SIG-M5 (cell line): ENCODE measurements around the gene CCT4.
"Not testable (repeated sequence)": the region's sequence is repeated elsewhere in the genome, so short reads cannot be mapped to it uniquely, and the experiment has no call there.

Experiments used
- DNase-seq: peaks from one replicate; lab custom pipeline; 2025; lab: John Stamatoyannopoulos, UW

CCT4 gene

GRCh38 chr2:61878761-61879160 lies 9.7 kb downstream of the CCT4 start:
- no peak for DNase-seq

- DNase-seq: no peak
Measured at GRCh38 chr2:61877571-61878245, 10.7 kb downstream of the CCT4 start.

GRCh38 chr2:61876400-61876799 lies 12.1 kb downstream of the CCT4 start:
- no peak for DNase-seq

GRCh38 chr2:61866482-61867089 lies 21.9 kb downstream of the CCT4 start:
- not testable (repeated sequence) for DNase-seq

- DNase-seq: no peak
Measured at GRCh38 chr2:61862085-61862484, 26.4 kb downstream of the CCT4 start.

GRCh38 chr2:61857224-61857623 lies 31.2 kb downstream of the CCT4 start:
- DNase-seq: no peak

- DNase-seq: no peak
Measured at GRCh38 chr2:61855318-61855613, 33.2 kb downstream of the CCT4 start.

GRCh38 chr2:61854564-61855317 lies 33.7 kb downstream of the CCT4 start:
- peak; percentile 84 for DNase-seq

GRCh38 chr2:61853847-61854563 lies 34.5 kb downstream of the CCT4 start, which contains the start of gene FAM161A:
Gene FAM161A (minus strand): TSS chr2:61854060. CDS start chr2:61854041, 19 bp downstream.
- no peak for DNase-seq

- DNase-seq: no peak
Measured at GRCh38 chr2:61853086-61853846, 35.2 kb downstream of the CCT4 start.

GRCh38 chr2:61851270-61851669 lies 37.2 kb downstream of the CCT4 start:
- DNase-seq: not testable (repeated sequence)

- no peak for DNase-seq
Measured at GRCh38 chr2:61845320-61845719, 43.1 kb downstream of the CCT4 start.

GRCh38 chr2:61841286-61841685 lies 47.2 kb downstream of the CCT4 start:
- DNase-seq: no peak

GRCh38 chr2:61834893-61835292 lies 53.6 kb downstream of the CCT4 start:
- no peak for DNase-seq

- DNase-seq: no peak
Measured at GRCh38 chr2:61833971-61834370, 54.5 kb downstream of the CCT4 start.

- DNase-seq: no peak
Measured at GRCh38 chr2:61832183-61832841, 56.1 kb downstream of the CCT4 start.

GRCh38 chr2:61822255-61822654 lies 66.2 kb downstream of the CCT4 start:
- DNase-seq: no peak
